Measurements from ENCODE around the gene TUBB4A. TPM values are rescaled to one million over a fixed set of nuclear protein-coding genes. Genes with fewer than 3 reads are reported as not detected.

TUBB4A gene
- polyA plus RNA-seq, 2 of the 4 experiments (the other 2 are of a cell fraction) = 2.2 to 15.4 TPM

DNA sequence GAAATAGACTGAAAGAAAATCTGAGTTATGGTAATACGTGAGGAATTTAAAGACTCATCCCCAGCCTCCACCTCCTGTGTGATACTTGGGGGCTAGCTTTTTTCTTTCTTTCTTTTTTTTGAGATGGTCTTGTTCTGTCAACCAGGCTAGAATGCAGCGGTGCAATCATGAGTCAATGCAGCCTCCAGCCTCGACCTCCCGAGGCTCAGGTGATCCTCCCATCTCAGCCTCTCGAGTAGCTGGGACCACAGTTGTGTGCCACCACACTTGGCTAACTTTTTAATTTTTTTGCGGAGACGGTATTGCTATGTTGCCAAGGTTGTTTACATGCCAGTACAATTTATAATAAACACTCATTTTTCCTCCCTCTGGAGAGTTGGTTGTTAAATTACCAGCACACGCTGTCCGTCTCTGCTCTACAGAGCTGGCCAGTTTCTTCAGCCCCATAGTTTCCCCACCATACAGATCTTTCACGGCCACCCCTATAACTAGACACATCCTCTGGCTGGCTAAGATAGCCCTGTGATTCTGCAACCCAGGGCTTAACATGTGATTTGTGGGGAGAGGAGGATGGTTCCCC is 33.5 kb upstream of the TUBB4A start (continued):
- TF ChIP-seq ZFP36 (IDR thresholded peaks at IDR 0.05; ENCODE audit: borderline replicate concordance, partially characterized antibody) (no peak), CEBPB (IDR thresholded peaks at IDR 0.05) (no peak), FOXS1 (CRISPR knock-in tag; IDR thresholded peaks at IDR 0.05) (no peak), CBX8 (IDR thresholded peaks at IDR 0.05) (no peak)

GRCh38 chr19:6534451-6535093 is 32.5 kb upstream of the TUBB4A start:
- no peak for ATAC-seq
- no peak overlapping the region for H3K4me2 ChIP-seq
- TF ChIP-seq EHF (CRISPR knock-in tag; IDR thresholded peaks at IDR 0.05) (no peak), SMC3 (IDR thresholded peaks at IDR 0.05) (no peak), TP53 (CRISPR knock-in tag; IDR thresholded peaks at IDR 0.05) (no peak), KDM5A (IDR thresholded peaks at IDR 0.05) (no peak)
- no peak overlapping the region for H3K4me3 ChIP-seq
- POLR2A ChIA-PET = no interaction called here
- CTCF ChIA-PET = no interaction called here
- no peak for FAIRE-seq
- no peak overlapping the region for H3K27ac ChIP-seq
- H3K4me1 ChIP-seq = peaks cover 35% of the 10 kb centered on the region
- 99% methylated on average over 9 of the region's 40 CpGs for WGBS (ENCODE audit: missing lambda C conversion rate)
- no peak for DNase-seq (ENCODE audit: low read depth in 1 of 2, low spot score in 1 of 2)
- H3K9me3 ChIP-seq = no peaks in the 10 kb centered on the region

- no peak for ATAC-seq
- 0 out of 6 replicates have a peak overlapping the region, but pooled peaks of 1 of the 2 experiments have one; percentile 21 for H3K27ac ChIP-seq
- H3K4me2 ChIP-seq = no peak overlapping the region
Observed at GRCh38 chr19:6533746-6534418, 31.8 kb upstream of the TUBB4A start.

DNA sequence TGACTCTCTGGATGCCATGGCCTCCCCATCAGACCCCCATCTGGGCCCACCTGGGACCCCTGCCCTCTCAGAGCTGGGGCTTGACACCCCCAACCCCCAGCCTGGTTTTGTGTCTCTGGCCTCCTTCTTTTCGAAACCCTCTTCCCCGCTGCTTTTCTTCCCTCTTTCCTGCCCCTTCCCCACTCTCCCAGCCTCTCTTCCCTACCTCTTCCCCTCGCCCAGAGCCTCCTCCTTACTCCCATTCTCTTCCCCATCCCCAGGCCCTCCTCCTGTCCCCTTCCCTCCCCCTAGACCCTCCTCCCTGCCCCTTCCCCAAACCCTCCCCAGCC is 30.9 kb upstream of the TUBB4A start:
- WGBS (ENCODE audit: missing lambda C conversion rate) = 65% methylated on average over 3 of the region's 3 CpGs
- TF ChIP-seq RNF2 (IDR thresholded peaks at IDR 0.05; ENCODE audit: borderline replicate concordance, low read depth) = no peak
- no peak for TF ChIP-seq HEYL (CRISPR knock-in tag; IDR thresholded peaks at IDR 0.05)
- no peak for TF ChIP-seq ESRRA (IDR thresholded peaks at IDR 0.05; ENCODE audit: borderline replicate concordance, low read length)
- TF ChIP-seq RFX5 (IDR thresholded peaks at IDR 0.05) = no peak
- no peak for TF ChIP-seq CHD4 (IDR thresholded peaks at IDR 0.05; ENCODE audit: borderline replicate concordance)
- no peak for TF ChIP-seq KDM1A (IDR thresholded peaks at IDR 0.05; ENCODE audit: low read depth)
- no peak for TF ChIP-seq E2F6 (IDR thresholded peaks at IDR 0.05; ENCODE audit: borderline replicate concordance, low read depth)
- TF ChIP-seq ZFP36 (IDR thresholded peaks at IDR 0.05; ENCODE audit: borderline replicate concordance, partially characterized antibody) = no peak
- TF ChIP-seq SMC3 (IDR thresholded peaks at IDR 0.05) = no peak
- no peak for TF ChIP-seq RAD21 (conservative IDR thresholded peaks at IDR 0.05 in 1 of 2, IDR thresholded peaks at IDR 0.05 in 1 of 2)
- no peak for TF ChIP-seq POLR2A (IDR thresholded peaks at IDR 0.05; ENCODE audit: low read length)
- no peak for TF ChIP-seq FOSB (CRISPR knock-in tag; IDR thresholded peaks at IDR 0.05)
- no peak for TF ChIP-seq ZNF302 (CRISPR knock-in tag; IDR thresholded peaks at IDR 0.05)
- TF ChIP-seq BHLHE40 (IDR thresholded peaks at IDR 0.05; ENCODE audit: low read depth, low read length) = no peak
- Histone ChIP-seq H3K4me3 (peak overlapping the region; percentile 76; the same call in 1 of the 3 replicates), H3K4me1 (peaks cover 41% of the 10 kb centered on the region), H3K4me2 (peak overlapping the region; percentile 98), H3K9me3 (no peaks in the 10 kb centered on the region), H3K27ac (peak overlapping the region in 1 of 2 experiments; percentile 99; a peak in 2 of 6 replicates)
- no peak for ATAC-seq
- POLR2A ChIA-PET = no interaction called here
- CTCF ChIA-PET = interaction anchor here (0.7 kb wide), 1 partner anchor 10 kb away, joined by 3 read pairs; no protein-coding TSS in a partner anchor
- DNase-seq (ENCODE audit: low read depth in 1 of 2, low spot score in 1 of 2) = no peak
- FAIRE-seq = no peak

More at GRCh38 chr19:6533746-6534418, 31.8 kb upstream of the TUBB4A start:
- CTCF ChIA-PET = no interaction called here
- Histone ChIP-seq H3K4me1 (peaks cover 41% of the 10 kb centered on the region), H3K9me3 (no peaks in the 10 kb centered on the region), H3K4me3 (no peak overlapping the region)
- FAIRE-seq (no peak), DNase-seq (ENCODE audit: low read depth in 1 of 2, low spot score in 1 of 2) (no peak)
- POLR2A ChIA-PET = interaction anchor here (0.6 kb wide), 1 partner anchor 68 kb away, joined by 3 read pairs; no protein-coding TSS in a partner anchor
- WGBS (ENCODE audit: missing lambda C conversion rate) = 73% methylated on average over 8 of the region's 11 CpGs
- TF ChIP-seq EP300 (IDR thresholded peaks at IDR 0.05) (no peak), HMGXB4 (CRISPR knock-in tag; IDR thresholded peaks at IDR 0.05; ENCODE audit: borderline replicate concordance) (no peak), NPAS2 (CRISPR knock-in tag; IDR thresholded peaks at IDR 0.05; ENCODE audit: borderline replicate concordance) (no peak)
- TF ChIP-seq, protein P1, sequence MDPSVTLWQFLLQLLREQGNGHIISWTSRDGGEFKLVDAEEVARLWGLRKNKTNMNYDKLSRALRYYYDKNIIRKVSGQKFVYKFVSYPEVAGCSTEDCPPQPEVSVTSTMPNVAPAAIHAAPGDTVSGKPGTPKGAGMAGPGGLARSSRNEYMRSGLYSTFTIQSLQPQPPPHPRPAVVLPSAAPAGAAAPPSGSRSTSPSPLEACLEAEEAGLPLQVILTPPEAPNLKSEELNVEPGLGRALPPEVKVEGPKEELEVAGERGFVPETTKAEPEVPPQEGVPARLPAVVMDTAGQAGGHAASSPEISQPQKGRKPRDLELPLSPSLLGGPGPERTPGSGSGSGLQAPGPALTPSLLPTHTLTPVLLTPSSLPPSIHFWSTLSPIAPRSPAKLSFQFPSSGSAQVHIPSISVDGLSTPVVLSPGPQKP (IDR thresholded peaks at IDR 0.05; ENCODE audit: low read depth, low read length) = no peak

All from A549 (cell line).